ENCODE results near the gene ZNF26. TPM values are rescaled to one million over a fixed set of nuclear protein-coding genes. Genes with fewer than 3 reads are reported as not detected.
"Not testable (repeated sequence)": the region's sequence is repeated elsewhere in the genome, so short reads cannot be mapped to it uniquely, and the experiment has no call there.

Gene ZNF26
- total RNA-seq, 2 experiments from 2014 or later, result 17.4 to 19.1 TPM

DNA sequence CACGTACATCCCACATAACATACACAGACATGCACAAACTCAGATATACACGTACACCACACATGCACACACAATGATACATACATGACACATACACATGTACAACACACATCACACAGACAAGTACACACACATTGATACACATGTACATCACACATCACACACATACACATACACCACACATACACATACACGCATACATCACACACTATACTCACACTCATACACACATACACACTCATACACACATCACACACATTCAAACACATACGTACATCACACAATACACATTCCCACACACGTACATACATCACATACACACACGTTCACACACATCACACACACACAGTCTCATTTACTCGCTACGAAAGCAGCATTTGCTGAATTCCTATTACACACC, 34.5 kb upstream of the ZNF26 start:
- Mint-ChIP-seq H3K27ac (no peak overlapping the region), H3K27me3 (no peaks in the 10 kb centered on the region), H3K4me1 (peaks cover 9% of the 10 kb centered on the region), H3K4me3 (no peak overlapping the region), H3K36me3 (peaks cover 27% of the 10 kb centered on the region), H3K9me3 (peaks cover 24% of the 10 kb centered on the region)
- DNase-seq, result no peak

DNA sequence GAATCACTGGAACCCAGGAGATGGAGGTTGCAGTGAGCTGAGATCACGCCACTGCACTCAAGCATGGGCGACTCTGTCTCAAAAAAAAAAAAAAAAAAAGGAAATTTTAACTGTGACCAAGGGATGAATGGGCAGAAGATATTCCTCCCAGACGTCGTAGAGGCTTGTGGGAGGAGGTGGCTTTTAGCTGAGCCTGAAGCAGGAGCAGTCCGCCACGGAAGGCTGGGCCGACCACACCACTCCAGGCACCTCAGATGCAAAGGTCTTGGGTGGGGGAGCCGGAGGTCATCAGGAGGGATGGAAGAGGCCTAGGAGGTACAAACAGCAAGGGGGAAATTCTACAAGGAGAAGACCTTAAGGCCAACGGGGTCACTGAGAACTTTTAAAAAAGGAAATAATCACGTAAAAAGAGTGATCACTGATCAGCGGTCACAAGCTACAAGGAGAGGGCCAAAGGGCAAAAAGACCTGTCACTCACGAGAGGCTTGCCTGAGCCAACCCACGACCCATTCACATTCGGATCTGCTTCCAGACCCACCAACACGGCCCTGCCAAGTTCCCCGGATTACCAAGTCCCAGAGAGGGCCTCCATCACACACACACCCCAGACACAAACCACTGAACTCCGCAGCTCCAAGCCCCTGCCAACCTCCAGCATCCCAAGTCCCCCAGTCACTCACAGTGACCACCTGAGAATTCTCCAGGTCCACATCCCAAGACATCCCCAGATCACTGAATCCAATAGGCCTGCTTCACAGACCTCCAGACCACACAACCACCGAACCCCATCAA, 33.6 kb upstream of the ZNF26 start:
- H3K27me3 Mint-ChIP-seq, result no peaks in the 10 kb centered on the region
- no peak for DNase-seq
- H3K36me3 Mint-ChIP-seq, result peaks cover 26% of the 10 kb centered on the region
- H3K4me3 Mint-ChIP-seq, result no peak overlapping the region
- H3K9me3 Mint-ChIP-seq, result peaks cover 25% of the 10 kb centered on the region
- no peak overlapping the region for H3K27ac Mint-ChIP-seq
- peaks cover 12% of the 10 kb centered on the region for H3K4me1 Mint-ChIP-seq

DNA sequence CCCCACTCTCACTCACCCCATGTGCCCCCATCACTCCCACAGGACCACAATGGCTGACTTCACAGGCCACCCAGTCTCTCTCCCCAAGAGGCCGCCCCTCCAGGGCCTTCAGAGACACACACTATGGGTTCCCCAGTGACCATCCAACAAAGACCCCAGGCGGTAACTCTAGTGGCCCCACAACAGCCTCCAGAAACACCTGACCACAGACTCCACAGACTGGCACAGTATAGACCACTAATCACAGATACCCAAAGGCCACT, 33.1 kb upstream of the ZNF26 start:
- peaks cover 23% of the 10 kb centered on the region for H3K9me3 Mint-ChIP-seq
- H3K27me3 Mint-ChIP-seq, result no peaks in the 10 kb centered on the region
- H3K27ac Mint-ChIP-seq, result no peak overlapping the region
- peaks cover 26% of the 10 kb centered on the region for H3K36me3 Mint-ChIP-seq
- peaks cover 12% of the 10 kb centered on the region for H3K4me1 Mint-ChIP-seq
- no peak for DNase-seq
- H3K4me3 Mint-ChIP-seq, result no peak overlapping the region

DNA sequence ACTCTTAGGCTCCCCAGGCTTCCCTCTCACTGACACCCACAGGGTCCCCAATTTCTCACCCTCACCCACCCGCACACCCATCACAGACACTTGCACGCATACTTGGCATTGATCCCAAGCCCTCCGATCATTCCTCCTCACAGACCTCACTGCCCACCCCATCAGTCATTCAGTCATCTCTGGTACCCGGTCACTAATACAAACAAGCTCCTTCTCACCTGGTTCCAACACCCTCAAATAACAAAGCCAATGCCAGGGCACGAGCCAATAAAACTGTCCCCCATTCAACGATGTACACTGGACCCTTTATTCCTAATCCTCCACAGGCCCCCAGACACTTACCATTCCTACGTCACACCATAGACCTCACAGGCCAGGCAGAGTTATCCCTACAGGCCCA, 32.4 kb upstream of the ZNF26 start:
- DNase-seq, result no peak
- H3K27ac Mint-ChIP-seq, result no peak overlapping the region
- H3K4me3 Mint-ChIP-seq, result no peak overlapping the region
- peaks cover 12% of the 10 kb centered on the region for H3K4me1 Mint-ChIP-seq
- peaks cover 19% of the 10 kb centered on the region for H3K9me3 Mint-ChIP-seq
- H3K27me3 Mint-ChIP-seq, result no peaks in the 10 kb centered on the region
- peaks cover 26% of the 10 kb centered on the region for H3K36me3 Mint-ChIP-seq

DNA sequence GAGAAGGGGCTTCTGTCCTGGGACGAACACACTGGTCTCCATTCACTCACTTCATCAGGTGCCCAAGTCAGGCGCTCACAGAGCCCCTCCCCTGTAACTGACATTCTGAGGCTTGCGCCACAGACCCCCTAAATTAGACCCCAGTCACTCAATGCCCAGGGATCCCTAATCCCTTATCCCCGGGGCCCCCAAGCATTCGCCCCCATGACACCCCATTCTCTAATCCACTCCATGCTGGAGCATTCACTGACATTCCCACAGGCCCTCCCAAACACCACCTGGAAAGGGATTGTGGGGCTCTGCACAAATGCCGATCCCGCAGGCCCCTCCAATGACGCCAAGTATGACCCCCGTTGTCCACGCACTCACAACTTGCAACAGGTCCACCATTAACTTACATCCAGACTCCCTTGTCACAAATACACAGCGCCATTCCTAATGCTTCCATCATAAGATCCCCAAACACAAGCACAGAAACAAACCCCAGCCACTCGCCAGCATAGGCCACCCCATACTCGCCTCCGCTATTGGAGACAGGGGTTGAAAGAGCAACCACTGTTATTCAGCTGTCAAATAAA, 31.6 kb upstream of the ZNF26 start:
- peaks cover 12% of the 10 kb centered on the region for H3K4me1 Mint-ChIP-seq
- no peak overlapping the region for H3K27ac Mint-ChIP-seq
- H3K4me3 Mint-ChIP-seq, result peak overlapping the region; percentile 82
- no peaks in the 10 kb centered on the region for H3K27me3 Mint-ChIP-seq
- peaks cover 29% of the 10 kb centered on the region for H3K36me3 Mint-ChIP-seq
- DNase-seq, result no peak
- H3K9me3 Mint-ChIP-seq, result peaks cover 18% of the 10 kb centered on the region

DNA sequence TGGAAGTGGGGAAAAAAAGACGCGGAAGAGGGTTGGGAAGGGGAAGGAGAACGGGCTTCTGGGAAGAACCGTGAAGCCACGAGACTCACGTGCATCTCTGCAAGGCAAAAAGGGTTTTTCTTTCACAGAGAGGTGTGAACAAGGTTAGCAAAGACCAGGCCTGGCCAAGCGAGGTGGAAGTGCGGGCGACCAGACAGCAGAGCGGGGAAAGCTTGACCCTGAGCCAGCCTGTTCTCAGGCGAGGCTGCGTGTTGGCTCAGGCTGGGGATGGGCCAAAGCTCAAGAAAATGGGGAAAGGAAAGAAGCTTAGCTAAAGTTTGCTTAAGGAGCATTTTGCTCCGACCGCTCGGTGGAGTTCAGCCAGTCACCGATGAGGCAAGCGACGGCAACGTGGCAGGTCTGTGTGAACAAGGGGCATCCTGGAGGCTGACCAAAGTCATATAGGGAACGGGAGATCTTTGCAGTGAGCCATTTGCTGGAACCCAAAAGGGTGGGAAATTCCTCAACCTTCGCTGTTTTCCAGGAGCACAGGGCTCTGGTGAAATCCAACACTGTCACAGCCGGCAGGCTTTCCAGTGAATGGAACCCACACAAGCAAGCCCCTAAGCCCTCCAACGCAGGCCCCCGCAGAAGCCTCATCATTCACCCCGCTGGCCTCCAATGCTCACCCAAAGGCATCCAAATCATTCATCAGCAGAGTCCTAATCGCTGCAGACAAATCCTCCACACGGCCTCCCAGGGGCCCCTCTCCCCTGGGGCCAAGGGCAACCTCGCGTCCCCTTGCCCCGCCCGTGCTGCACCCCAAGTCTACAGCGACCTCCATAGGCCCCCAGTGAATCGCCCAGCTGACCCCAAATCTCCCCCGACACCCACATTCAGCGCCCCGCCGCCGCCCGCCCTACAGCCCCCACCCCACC, 30.8 kb upstream of the ZNF26 start:
- Mint-ChIP-seq H3K4me1 (peaks cover 12% of the 10 kb centered on the region), H3K4me3 (peak overlapping the region; percentile 82), H3K27ac (peak overlapping the region; percentile 80), H3K27me3 (no peaks in the 10 kb centered on the region), H3K36me3 (peaks cover 32% of the 10 kb centered on the region), H3K9me3 (peaks cover 19% of the 10 kb centered on the region)
- DNase-seq, result peak; percentile 39

DNA sequence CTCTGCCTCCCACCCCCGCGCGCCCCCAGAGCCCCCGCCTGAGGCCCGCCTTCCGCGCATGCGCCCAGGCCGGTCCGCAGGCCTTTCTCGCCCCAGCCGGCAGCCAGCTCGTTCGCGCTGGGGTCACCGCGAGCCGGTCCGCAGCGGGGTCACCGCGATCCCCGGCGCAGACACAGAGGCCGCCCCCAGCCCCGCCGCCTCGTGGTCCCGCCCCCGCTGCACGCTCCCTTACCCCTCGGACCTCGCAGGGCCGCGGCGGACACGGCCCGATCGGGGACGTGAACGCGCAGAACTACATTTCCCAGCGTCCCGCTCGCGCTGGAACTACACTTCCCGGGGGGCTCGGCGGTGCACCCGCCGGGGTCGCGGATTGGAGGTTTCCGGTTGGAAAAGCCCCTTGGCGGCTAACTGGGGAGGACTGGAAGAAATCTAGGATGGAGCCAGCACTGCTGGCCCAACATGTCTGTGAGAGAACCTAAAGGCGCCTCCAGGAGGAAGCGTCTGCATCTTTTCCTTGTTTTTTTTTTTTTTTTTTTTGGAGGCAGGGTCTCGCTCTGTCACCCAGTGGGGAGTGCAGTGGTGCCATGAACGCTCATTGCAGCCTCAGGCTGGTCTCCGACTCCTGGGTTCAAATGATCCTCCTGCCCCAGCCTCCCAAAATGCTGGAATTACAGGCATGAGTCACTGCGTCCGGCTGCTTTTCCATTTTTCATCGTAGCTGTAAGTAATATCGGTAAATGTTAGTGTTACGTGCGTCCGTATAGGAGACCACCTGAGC, 30.0 kb upstream of the ZNF26 start, which contains the start of gene ZNF605:
TSS of gene ZNF605 (minus strand) at position 296 of the 778 bp plus-strand sequence. CDS start 10,671 bp downstream, outside the sequence.
- H3K4me3 Mint-ChIP-seq, result peak within 1 kb of the TSS; percentile 86
- H3K9me3 Mint-ChIP-seq, result peaks cover 19% of the 10 kb centered on the region
- peaks cover 33% of the 10 kb centered on the region for H3K36me3 Mint-ChIP-seq
- no peaks in the 10 kb centered on the region for H3K27me3 Mint-ChIP-seq
- H3K27ac Mint-ChIP-seq, result peak within 1 kb of the TSS; percentile 80
- peak; percentile 88 for DNase-seq
- H3K4me1 Mint-ChIP-seq, result peaks cover 12% of the 10 kb centered on the region

DNA sequence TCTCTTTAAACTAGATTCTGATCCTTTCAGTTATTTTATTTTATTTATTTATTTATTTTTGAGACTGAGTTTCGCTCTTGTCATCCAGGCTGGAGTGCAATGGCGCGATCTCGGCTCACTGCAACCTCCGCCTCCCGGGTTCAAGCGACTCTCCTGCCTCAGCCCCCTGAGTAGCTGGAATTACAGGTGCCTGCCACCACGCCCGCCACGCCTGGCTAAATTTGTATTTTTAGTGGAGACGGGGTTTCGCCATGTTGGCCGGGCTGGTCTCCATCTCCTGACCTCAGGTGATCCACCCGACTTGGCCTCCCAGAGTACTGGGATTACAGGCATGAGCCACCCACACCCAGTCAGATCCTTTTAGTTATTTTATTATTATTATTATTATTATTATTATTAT, 24.4 kb upstream of the ZNF26 start:
- not testable (repeated sequence) for H3K27me3 Mint-ChIP-seq, H3K4me3 Mint-ChIP-seq, H3K27ac Mint-ChIP-seq

DNA sequence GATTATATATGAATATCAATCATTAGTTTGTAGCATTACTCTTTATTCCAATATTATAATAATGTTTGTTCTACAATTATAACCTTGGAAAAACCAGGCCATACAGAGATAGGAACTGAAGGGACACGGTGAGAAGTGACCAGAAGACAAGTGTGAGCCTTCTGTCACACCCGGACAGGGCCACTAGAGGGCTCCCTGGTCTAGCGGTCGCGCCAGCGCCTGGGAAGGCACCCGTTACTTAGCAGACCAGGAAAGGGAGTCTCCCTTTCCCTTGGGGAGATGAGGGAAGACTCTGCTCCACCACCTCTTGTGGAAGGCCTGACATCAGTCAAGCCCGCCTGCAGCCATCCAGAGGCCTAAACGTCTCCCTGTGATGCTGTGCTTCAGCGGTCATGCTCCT, 22.2 kb upstream of the ZNF26 start:
- H3K36me3 Mint-ChIP-seq, result peaks cover 36% of the 10 kb centered on the region
- H3K27me3 Mint-ChIP-seq, H3K4me1 Mint-ChIP-seq, H3K4me3 Mint-ChIP-seq, H3K27ac Mint-ChIP-seq, DNase-seq: not testable (repeated sequence)
- peaks cover 18% of the 10 kb centered on the region for H3K9me3 Mint-ChIP-seq

More for the DNA sequence above, 24.4 kb upstream of the ZNF26 start:
- Mint-ChIP-seq H3K36me3 (peaks cover 41% of the 10 kb centered on the region), H3K9me3 (peaks cover 16% of the 10 kb centered on the region)
- H3K4me1 Mint-ChIP-seq, DNase-seq: not testable (repeated sequence)

DNA sequence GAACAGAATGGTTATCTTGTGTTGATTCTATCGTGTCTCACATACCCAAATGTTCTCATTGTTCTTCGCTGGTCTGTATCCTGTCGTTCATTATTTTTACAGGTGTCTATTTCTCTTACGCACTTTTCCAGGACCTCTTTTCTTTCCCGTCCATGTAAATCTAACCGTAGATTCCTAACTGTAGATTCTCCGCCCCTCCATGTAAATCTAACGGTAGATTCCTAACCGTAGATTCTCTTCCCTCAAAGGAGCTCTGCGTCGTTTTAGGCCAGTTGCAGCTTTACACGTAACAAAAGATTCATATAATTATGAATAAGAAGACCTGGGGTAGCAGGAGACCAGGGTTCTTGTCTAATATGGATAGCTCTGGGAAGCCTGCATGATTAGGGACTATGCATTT, 20.4 kb upstream of the ZNF26 start:
- DNase-seq, result no peak
- Mint-ChIP-seq H3K4me1 (no peaks in the 10 kb centered on the region), H3K27me3 (no peaks in the 10 kb centered on the region), H3K4me3 (no peak overlapping the region), H3K27ac (no peak overlapping the region), H3K9me3 (peaks cover 20% of the 10 kb centered on the region), H3K36me3 (peaks cover 29% of the 10 kb centered on the region)

DNA sequence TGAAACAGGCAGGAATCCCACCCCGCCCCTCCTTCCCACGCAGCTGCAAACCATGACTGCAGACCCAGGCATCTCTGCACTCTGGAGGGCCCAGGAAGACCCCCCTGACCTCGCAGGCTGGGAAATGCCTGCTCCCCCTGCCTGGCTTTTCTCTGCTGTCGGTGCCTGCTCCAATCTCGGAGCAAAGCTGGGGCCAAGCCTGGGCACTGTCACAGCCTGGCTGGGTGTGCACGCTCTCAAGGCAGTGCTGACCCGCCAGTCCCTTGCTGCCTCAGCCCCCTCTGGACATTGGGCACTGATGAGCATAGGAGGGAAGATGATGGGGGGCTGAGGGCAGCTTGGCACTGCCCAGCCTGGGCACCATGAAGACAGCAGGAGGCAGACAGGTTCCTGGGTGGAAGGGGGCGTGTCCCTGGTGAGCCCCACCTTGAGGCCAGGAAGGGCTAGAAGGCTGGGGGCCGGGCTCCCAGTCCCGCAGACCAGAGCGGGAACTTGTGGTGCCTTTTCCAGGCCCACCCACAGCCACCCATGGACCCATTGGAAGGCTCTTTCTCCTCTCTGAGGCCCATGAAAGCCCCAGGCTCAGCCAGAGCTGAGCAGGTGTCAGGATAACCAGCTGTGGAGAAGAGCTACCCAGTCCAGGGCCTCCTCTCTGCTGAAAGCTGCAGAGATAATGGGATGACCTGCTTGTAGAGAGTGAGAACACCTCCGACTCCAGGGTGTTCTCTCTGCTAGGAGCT, 19.3 kb upstream of the ZNF26 start:
- Mint-ChIP-seq H3K36me3 (peaks cover 24% of the 10 kb centered on the region), H3K9me3 (peaks cover 20% of the 10 kb centered on the region), H3K4me1 (no peaks in the 10 kb centered on the region), H3K27ac (no peak overlapping the region), H3K27me3 (no peaks in the 10 kb centered on the region), H3K4me3 (no peak overlapping the region)
- no peak for DNase-seq

DNA sequence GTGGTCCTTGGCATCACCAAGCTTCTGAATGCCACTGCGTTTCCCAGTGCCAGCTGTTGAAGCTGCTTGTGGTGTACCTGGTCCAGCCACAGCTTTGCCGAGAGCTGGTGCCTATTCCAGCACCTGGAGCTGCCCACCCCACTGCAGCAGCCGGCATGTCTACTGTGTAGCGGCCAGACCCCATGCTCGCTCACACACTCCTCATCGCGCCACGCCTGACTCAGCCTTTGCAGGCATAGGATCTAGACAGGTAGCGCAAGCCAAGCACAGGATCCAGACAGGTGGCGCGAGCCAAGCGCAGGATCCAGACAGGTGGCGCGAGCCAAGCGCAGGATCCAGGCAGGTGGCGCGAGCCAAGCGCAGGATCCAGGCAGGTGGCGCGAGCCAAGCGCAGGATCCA, 18.4 kb upstream of the ZNF26 start:
- no peak for DNase-seq
- Mint-ChIP-seq H3K4me1 (no peaks in the 10 kb centered on the region), H3K4me3 (no peak overlapping the region), H3K36me3 (peaks cover 21% of the 10 kb centered on the region), H3K27ac (no peak overlapping the region), H3K9me3 (peaks cover 23% of the 10 kb centered on the region), H3K27me3 (no peaks in the 10 kb centered on the region)

DNA sequence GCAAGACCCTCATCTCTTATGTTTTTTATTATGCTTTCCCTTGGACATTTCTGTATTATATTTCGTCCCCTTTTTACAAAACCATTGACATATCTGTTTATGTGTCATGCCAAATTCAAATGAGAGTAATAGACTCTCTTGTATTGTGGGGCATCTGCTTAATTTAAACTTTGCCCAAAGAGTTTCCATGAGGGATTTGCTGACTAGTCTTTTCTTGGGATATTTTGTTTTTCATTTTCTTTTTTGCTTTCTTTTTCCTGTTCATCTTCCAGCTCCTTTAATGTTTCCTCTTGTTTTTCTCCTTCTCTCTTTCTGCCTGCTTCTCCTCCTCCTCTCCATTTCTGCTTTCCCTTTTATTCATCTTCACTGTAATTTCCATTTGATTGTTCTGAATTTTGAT, 13.8 kb upstream of the ZNF26 start:
- peaks cover 3% of the 10 kb centered on the region for H3K36me3 Mint-ChIP-seq
- no peak overlapping the region for H3K27ac Mint-ChIP-seq
- H3K4me3 Mint-ChIP-seq, result no peak overlapping the region
- H3K9me3 Mint-ChIP-seq, result peaks cover 16% of the 10 kb centered on the region
- peaks cover 6% of the 10 kb centered on the region for H3K27me3 Mint-ChIP-seq
- H3K4me1 Mint-ChIP-seq, result no peaks in the 10 kb centered on the region
- DNase-seq, result no peak

DNA sequence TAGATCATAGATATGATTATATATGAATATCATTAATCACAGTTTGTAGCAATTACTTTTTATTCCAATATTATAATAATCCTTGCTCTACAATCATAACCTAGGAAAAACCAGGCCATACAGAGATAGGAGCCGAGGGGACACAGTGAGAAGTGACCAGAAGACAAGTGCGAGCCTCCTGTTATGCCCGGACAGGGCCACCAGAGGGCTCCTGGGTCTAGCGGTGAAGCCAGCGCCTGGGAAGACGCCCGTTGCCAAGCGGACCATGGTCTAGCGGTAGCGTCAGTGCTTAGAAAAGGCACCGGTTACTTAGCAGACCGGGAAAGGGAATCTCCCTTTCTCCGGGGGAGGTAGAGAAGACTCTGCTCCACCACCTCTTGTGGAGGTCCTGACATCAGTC, 9.3 kb upstream of the ZNF26 start:
- peak; percentile 52 for DNase-seq
- Mint-ChIP-seq H3K27me3 (peaks cover 21% of the 10 kb centered on the region), H3K9me3 (peaks cover 22% of the 10 kb centered on the region)
- H3K27ac Mint-ChIP-seq, H3K4me3 Mint-ChIP-seq, H3K4me1 Mint-ChIP-seq, H3K36me3 Mint-ChIP-seq: not testable (repeated sequence)

All from activated naive CD8-positive, alpha-beta T cell treated with anti-CD3 and anti-CD28 coated beads for 36 hours (primary cell).